Fibroblast of lung (primary cell): ENCODE measurements around the gene LHFPL6. TPM values are rescaled to one million over a fixed set of nuclear protein-coding genes. Genes with fewer than 3 reads are reported as not detected.

Source experiments
- DNase-seq, 2 donors: peaks; one replicate each; pipeline versions ENCODE4 v3.0.0 to v3.0.0-alpha.2; 2010; ENCODE audit warnings: low read depth in 2 of 2
- H2AFZ ChIP-seq: 2 replicates; pipeline ENCODE4 v1.5.1; 2012; ENCODE audit warnings: low read length, control low read depth, inconsistent platforms
- H3K27ac ChIP-seq: 2 replicates; pipeline ENCODE4 v1.5.1; 2011; ENCODE audit warnings: low read length, control low read depth; ENCODE audit not compliant: insufficient read depth
- H3K27me3 ChIP-seq: 2 replicates; pipeline ENCODE4 v1.5.1; 2011; ENCODE audit warnings: mild to moderate bottlenecking, low read length; ENCODE audit not compliant: control insufficient read depth, insufficient read depth
- H3K36me3 ChIP-seq: 2 replicates; pipeline ENCODE4 v1.5.1; 2011; ENCODE audit warnings: low read length; ENCODE audit not compliant: control insufficient read depth, insufficient read depth
- H3K4me1 ChIP-seq: 2 replicates; pipeline ENCODE4 v1.5.1; 2011; ENCODE audit warnings: low read length; ENCODE audit not compliant: control insufficient read depth, insufficient read depth; ENCODE audit errors: extremely low read depth
- H3K4me2 ChIP-seq: 2 replicates; pipeline ENCODE4 v1.5.1; 2011; ENCODE audit warnings: low read length, control low read depth; ENCODE audit not compliant: insufficient read depth; ENCODE audit errors: extremely low read depth
- H3K4me3 ChIP-seq, 4 experiments: fragments of 200-600 bp in 1 of 4; sonication (generic) in 1 of 4; replicated peaks in 1 of 4; 2 replicates each; pipeline ENCODE4 v1.5.1; 2011 to 2016; ENCODE audit warnings: low read length in 4 of 4, low read depth in 3 of 4, mild to moderate bottlenecking in 3 of 4, control low read depth in 2 of 4, inconsistent platforms in 1 of 4, mixed read lengths in 1 of 4; ENCODE audit not compliant: insufficient read depth in 1 of 4; ENCODE audit errors: control extremely low read depth in 1 of 4
- H3K79me2 ChIP-seq: 2 replicates; pipeline ENCODE4 v1.5.1; 2012; ENCODE audit warnings: mild to moderate bottlenecking, low read length, inconsistent platforms; ENCODE audit not compliant: control insufficient read depth, insufficient read depth
- H3K9ac ChIP-seq: 2 replicates; pipeline ENCODE4 v1.5.1; 2011; ENCODE audit warnings: mild to moderate bottlenecking, low read length, control low read depth; ENCODE audit not compliant: insufficient read depth
- H3K9me3 ChIP-seq: 2 replicates; pipeline ENCODE4 v1.5.1; 2012; ENCODE audit warnings: low read depth, low read length; ENCODE audit not compliant: control insufficient read depth, insufficient read depth
- H4K20me1 ChIP-seq: 2 replicates; pipeline ENCODE4 v1.5.1; 2011; ENCODE audit warnings: low read length; ENCODE audit not compliant: control insufficient read depth, insufficient read depth; ENCODE audit errors: extremely low read depth
- EZH2 ChIP-seq: IDR thresholded peaks from 2 replicates; pipeline ENCODE4 v1.5.1; 2012; ENCODE audit warnings: low read length, control low read depth, mild to moderate bottlenecking; ENCODE audit errors: missing control alignments
- polyA plus RNA-seq, 2 donors: library from polyadenylated mRNA; depleted of rRNA in 1 of 2; stranded (reverse) in 1 of 2; unstranded in 1 of 2; fragments of >200 nt; gene quantifications; 2 replicates each; pipeline ENCODE4 v1.2.1, GENCODE V29; 2011 to 2012; ENCODE audit warnings: missing spikeins in 1 of 2
- total RNA-seq: library from RNA; depleted of rRNA; stranded (reverse); fragments of >200 nt; gene quantifications from 2 replicates; pipeline ENCODE4 v1.2.1, GENCODE V29; 2014
- TF ChIP-seq, protein P1 (sequence below), 2 donors: IDR thresholded peaks in 1 of 2; conservative IDR thresholded peaks in 1 of 2; 1 replicate in 1 of 2; 2 replicates in 1 of 2; pipeline ENCODE4 v1.5.1; 2011 to 2012; ENCODE audit warnings: low read length in 2 of 2, control low read depth in 1 of 2, inconsistent platforms in 1 of 2, low read depth in 1 of 2, mild to moderate bottlenecking in 1 of 2

Gene LHFPL6
- total and polyA plus RNA-seq, 2 donors (not counting 1 experiment from before 2014, with no cell fraction given) = 42.4 to 86.8 TPM

- H3K4me1 ChIP-seq = no peaks in the 10 kb centered on the region
- no peak for DNase-seq
- no peaks in the 10 kb centered on the region for H3K36me3 ChIP-seq
- no peak overlapping the region for H3K9ac ChIP-seq
- no peaks in the 10 kb centered on the region for H3K79me2 ChIP-seq
- no peak for TF ChIP-seq EZH2
- TF ChIP-seq, protein P1, sequence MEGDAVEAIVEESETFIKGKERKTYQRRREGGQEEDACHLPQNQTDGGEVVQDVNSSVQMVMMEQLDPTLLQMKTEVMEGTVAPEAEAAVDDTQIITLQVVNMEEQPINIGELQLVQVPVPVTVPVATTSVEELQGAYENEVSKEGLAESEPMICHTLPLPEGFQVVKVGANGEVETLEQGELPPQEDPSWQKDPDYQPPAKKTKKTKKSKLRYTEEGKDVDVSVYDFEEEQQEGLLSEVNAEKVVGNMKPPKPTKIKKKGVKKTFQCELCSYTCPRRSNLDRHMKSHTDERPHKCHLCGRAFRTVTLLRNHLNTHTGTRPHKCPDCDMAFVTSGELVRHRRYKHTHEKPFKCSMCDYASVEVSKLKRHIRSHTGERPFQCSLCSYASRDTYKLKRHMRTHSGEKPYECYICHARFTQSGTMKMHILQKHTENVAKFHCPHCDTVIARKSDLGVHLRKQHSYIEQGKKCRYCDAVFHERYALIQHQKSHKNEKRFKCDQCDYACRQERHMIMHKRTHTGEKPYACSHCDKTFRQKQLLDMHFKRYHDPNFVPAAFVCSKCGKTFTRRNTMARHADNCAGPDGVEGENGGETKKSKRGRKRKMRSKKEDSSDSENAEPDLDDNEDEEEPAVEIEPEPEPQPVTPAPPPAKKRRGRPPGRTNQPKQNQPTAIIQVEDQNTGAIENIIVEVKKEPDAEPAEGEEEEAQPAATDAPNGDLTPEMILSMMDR (conservative IDR thresholded peaks at IDR 0.05 in 1 of 2, IDR thresholded peaks at IDR 0.05 in 1 of 2; ENCODE audit: low read depth in 1 of 2, low read length in 2 of 2) = no peak
- no peak overlapping the region for H3K4me3 ChIP-seq
- no peak overlapping the region for H2AFZ ChIP-seq
- no peak overlapping the region for H3K27ac ChIP-seq
- H3K27me3 ChIP-seq = no peaks in the 10 kb centered on the region
- no peaks in the 10 kb centered on the region for H4K20me1 ChIP-seq
- no peak overlapping the region for H3K4me2 ChIP-seq
- H3K9me3 ChIP-seq = no peaks in the 10 kb centered on the region
Measured at GRCh38 chr13:39556866-39557265, 46.1 kb downstream of the LHFPL6 start.

- H2AFZ ChIP-seq = no peak overlapping the region
- H4K20me1 ChIP-seq = no peaks in the 10 kb centered on the region
- H3K27ac ChIP-seq = no peak overlapping the region
- no peaks in the 10 kb centered on the region for H3K36me3 ChIP-seq
- peak in 1 of 2 donors; percentile 31 for DNase-seq
- no peaks in the 10 kb centered on the region for H3K4me1 ChIP-seq
- no peak overlapping the region for H3K4me3 ChIP-seq
- no peak overlapping the region for H3K4me2 ChIP-seq
- no peak overlapping the region for H3K9ac ChIP-seq
- H3K9me3 ChIP-seq = no peaks in the 10 kb centered on the region
- H3K79me2 ChIP-seq = no peaks in the 10 kb centered on the region
- H3K27me3 ChIP-seq = no peaks in the 10 kb centered on the region
- no peak for TF ChIP-seq EZH2
- TF ChIP-seq, protein P1 (conservative IDR thresholded peaks at IDR 0.05 in 1 of 2, IDR thresholded peaks at IDR 0.05 in 1 of 2; ENCODE audit: low read depth in 1 of 2, low read length in 2 of 2) = no peak
Measured at GRCh38 chr13:39554371-39554770, 48.6 kb downstream of the LHFPL6 start.

DNA sequence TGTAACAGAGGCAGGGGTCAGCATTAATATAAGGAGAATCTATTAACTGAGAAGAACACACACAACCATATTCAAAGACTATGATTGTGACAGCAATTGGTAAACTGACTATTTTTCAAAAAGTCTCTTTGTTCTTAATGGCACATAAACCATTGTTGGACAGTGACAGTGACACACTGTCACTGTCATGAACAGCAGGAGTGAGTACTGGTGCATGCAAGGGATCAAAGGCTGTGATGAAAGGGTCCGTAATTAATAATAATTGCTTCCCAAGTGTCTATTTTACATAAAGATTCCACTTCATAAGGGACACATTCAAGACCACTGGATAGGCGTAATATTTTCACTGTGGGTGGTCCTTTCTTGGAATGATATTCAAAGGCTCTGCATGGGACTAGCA is 50.7 kb downstream of the LHFPL6 start:
- Histone ChIP-seq H3K79me2 (no peaks in the 10 kb centered on the region), H3K27ac (no peak overlapping the region), H3K27me3 (no peaks in the 10 kb centered on the region), H3K36me3 (no peaks in the 10 kb centered on the region), H4K20me1 (no peaks in the 10 kb centered on the region), H3K9me3 (no peaks in the 10 kb centered on the region), H3K9ac (no peak overlapping the region), H2AFZ (no peak overlapping the region), H3K4me2 (no peak overlapping the region), H3K4me3 (no peak overlapping the region), H3K4me1 (no peaks in the 10 kb centered on the region)
- TF ChIP-seq, protein P1 (conservative IDR thresholded peaks at IDR 0.05 in 1 of 2, IDR thresholded peaks at IDR 0.05 in 1 of 2; ENCODE audit: low read depth in 1 of 2, low read length in 2 of 2) = no peak
- TF ChIP-seq EZH2 = no peak
- no peak for DNase-seq
